Activated T-cell treated with anti-CD3 and anti-CD28 coated beads, Interleukin-2, amount 50 U/mL, for 4 hours (primary cell): ENCODE measurements around the gene GJA8. TPM values are rescaled to one million over a fixed set of nuclear protein-coding genes. Genes with fewer than 3 reads are reported as not detected.

Source experiments
- total RNA-seq, 3 donors: library from RNA; stranded (reverse); gene quantifications; one replicate each; pipeline ENCODE4 v1.2.1, GENCODE V29; 2021

Gene GJA8
- total RNA-seq, 3 donors from 2014 or later = not detected

Other genes with a start within 250 kb of the GJA8 start
- gene ACP6, start 232.3 kb upstream of the GJA8 start, total RNA-seq = 1 to 10 TPM; 5.2 to 8.1 (median 5.6) TPM
- gene GJA5, start 142.2 kb upstream of the GJA8 start, total RNA-seq = not detected
- 10 to 100 TPM; 12.2 to 15.6 (median 12.9) TPM for gene GPR89B, start 25.6 kb downstream of the GJA8 start, total RNA-seq
- gene NBPF11, start 249.5 kb downstream of the GJA8 start, total RNA-seq = 1 to 10 TPM; 5.1 to 6.4 (median 6.1) TPM